Endothelial cell of hepatic sinusoid (primary cell): ENCODE data around the gene ATP2A2.

ENCODE experiments used
- in situ Hi-C: cut with HindIII; loops from 2 replicates; pipeline ENCODE4 v1.10.0; 2017; ENCODE audit warnings: low sequenced_read_pairs

The ATP2A2 gene

GRCh38 chr12:110256780-110257431 is 24.1 kb upstream of the ATP2A2 start:
- in situ Hi-C loops: no loop called here

GRCh38 chr12:110258466-110258865 is 22.6 kb upstream of the ATP2A2 start:
- in situ Hi-C loops: no loop called here

DNA sequence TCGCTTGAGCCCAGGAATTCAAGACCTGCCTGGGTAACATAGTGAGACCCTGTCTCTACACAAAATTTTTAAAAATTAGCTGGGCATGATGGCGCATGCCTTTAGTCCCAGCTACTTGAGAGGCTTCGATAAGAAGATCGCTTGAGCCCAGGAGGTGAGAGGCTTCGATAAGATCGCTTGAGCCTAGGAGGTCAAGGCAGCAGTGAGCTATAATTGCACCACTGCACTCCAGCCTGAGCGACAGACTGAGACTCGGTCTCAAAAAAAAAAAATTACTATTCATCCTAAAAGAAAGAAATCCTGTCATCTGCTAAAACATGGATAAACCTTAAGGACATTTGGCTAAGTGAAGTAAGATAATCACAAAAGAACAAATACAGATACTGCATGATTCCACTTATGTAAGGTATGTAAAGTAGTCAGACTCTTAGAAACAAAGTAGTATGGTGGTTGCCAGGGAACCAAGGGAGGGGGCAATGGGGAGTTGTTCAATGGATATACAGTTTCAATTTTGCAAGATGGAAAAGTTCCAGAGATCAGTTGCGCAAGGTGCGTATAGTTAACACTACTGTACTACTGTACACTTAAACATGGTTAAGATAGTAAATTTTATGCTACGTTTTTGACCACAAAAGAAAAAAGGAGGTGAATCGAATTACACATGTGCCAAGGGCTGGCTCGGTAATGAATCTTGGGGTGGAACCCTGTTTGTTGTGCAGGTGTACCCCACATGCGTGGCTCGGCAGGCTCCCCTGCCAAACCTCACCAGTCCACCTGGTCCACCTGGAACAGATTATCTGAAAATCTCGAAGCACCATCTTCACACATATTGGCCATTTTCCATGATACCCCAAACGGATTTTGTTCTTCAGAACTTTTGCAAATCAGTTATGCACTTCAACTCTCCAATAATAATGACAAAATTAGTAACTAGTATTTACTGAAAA is 18.3 kb upstream of the ATP2A2 start:
- in situ Hi-C loops: no loop called here

DNA sequence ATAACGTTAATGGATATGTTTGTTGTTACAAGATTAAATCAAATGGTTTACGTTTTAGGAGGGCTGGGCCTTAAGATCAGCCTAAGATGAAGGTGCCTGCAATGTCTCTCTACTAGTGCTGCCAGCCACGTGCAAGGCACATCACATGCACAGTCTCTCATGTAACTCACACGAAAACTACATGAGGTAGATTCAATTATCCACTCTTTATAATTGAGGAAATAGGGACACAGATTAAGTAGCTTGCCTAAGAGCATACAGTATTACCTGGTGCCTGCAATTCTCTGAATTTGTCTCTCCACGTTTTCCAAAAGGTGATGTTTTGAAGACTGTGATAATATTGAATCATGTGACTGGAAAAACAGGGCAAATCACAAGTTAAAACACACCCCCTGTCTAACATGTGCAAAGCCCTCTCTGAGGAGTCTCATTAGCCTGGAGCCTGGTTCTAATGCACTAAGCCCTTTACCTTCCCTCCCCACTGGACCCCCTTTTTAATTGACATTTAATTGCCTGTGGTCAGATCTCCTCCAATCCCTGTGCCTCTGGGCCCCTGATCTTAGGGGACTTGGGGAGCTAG is 14.6 kb upstream of the ATP2A2 start:
- in situ Hi-C loops: no loop called here

- in situ Hi-C loops: no loop called here
Measured at GRCh38 chr12:110266980-110267620, 13.9 kb upstream of the ATP2A2 start.

- in situ Hi-C loops: no loop called here
Measured at GRCh38 chr12:110269622-110270124, 11.4 kb upstream of the ATP2A2 start.

DNA sequence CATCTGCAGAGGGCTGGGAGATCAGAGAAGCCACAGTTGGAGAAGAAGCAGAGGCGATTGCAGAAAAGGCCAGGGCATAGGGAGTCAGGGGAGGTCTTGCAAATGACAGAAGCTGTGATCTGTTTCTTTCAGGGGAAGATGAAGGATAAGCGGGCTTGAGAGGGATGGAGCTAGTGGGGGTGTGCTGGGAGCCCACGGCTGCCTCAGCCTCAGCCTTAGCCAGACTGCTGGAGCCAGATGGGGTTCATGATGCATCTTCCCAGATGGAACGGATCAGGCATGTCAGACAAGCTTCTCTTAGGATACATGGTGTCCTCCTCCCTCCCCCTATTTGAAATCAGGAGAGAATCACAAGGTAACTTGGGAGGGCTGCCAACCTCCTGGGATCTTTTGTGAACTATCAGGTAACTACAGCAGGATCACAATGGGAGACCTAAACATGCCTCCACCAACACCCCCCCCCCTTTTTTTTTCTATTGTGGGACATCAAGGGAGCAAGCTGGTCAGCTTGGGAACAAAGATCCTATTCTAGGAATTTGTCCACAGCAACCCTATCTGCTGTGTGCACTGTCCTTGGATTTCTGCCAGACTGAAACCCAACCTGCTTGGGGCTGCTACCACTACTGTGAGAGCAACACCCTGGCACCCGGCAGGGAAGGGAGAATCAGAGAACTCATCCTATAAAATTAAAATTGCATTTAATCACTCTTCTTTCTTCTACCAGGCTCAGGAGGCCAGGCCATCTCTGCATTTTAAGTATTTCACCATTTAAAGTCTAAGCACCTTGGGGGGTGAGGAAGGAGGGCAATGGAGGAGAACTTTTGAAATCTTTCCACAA is 10.7 kb upstream of the ATP2A2 start:
- in situ Hi-C loops: no loop called here

- in situ Hi-C loops: no loop called here
Measured at GRCh38 chr12:110271015-110271414, 10.0 kb upstream of the ATP2A2 start.

DNA sequence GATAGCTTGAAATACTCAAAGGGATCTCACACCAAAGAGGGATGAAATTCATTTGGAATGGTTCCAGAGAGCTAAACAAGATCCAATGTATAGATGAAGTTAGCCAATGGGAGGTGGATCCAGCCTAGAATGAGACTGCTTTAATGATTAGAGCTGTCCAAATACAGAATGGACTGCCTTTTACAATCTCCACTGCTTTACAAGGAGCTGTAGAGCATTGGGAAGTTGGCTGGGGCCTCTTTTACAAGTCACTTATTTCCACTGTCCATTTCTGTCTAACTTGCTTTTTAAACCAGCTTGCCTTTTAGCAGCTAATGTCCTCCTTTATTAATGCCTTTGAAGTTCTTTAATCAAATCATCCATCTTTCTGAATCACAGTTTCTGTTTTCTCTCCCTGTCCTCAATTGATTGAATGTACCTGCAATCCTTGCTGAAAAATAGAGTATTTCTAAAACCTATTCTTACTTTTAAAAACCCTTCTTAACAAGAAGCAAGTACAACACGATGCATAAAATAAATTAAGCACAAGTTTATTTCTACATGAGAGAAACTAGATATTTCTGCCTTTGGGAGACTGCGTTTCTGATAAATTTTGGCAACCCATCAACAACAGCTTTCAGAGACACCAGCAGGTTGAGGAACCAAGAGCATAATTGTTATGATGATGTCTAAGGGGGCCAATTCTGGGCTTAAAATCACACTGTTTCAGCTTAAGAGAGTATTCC is 3.4 kb upstream of the ATP2A2 start:
- in situ Hi-C loops: no loop called here

- in situ Hi-C loops: no loop called here
Measured at GRCh38 chr12:110278255-110278536, 2.9 kb upstream of the ATP2A2 start.

DNA sequence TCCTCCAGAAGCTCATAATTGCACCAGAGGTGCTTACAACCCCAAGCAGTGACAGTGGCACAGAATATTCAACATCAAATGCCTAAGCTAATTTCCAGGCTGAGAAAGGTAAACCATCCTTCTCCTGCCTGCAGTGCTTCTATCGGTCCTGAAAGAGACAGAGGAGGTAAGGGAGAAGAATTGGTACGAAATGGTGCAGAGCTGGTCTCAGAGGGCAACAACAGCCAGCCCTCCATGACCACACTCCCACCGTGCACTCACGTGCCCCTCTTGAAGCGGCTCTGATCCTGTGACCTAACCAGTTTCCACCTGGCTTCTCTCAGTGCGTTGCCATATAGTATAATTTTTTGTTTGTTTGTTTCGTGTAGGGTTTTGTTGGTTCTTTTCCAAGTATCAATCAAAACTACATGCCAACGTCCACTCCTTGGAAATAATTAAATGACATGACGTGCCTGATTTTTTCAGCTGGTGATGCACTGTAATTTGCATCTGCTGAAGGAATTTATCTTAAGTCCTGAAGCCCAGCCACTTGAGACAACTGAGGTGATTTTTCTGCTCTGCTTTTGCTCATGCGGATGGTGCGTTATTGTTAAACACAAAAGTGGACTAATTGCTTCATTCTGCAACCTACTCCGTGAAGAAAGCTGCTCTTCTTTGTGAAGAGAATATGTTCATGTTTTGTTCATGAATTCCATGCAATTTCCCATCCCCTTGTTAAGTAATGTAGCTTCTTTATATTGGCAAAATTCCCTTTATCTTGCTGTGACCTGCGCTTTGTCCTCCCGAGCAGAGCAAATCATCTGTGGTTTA is 1.3 kb upstream of the ATP2A2 start:
- in situ Hi-C loops: loop anchor here (10.0 kb wide), 2 partner anchors 105 to 115 kb away; no protein-coding TSS in a partner anchor

GRCh38 chr12:110280392-110280778 is 662 bp upstream of the ATP2A2 start:
- in situ Hi-C loops: loop anchor here (10.0 kb wide), 2 partner anchors 104 to 116 kb away; no protein-coding TSS in a partner anchor

DNA sequence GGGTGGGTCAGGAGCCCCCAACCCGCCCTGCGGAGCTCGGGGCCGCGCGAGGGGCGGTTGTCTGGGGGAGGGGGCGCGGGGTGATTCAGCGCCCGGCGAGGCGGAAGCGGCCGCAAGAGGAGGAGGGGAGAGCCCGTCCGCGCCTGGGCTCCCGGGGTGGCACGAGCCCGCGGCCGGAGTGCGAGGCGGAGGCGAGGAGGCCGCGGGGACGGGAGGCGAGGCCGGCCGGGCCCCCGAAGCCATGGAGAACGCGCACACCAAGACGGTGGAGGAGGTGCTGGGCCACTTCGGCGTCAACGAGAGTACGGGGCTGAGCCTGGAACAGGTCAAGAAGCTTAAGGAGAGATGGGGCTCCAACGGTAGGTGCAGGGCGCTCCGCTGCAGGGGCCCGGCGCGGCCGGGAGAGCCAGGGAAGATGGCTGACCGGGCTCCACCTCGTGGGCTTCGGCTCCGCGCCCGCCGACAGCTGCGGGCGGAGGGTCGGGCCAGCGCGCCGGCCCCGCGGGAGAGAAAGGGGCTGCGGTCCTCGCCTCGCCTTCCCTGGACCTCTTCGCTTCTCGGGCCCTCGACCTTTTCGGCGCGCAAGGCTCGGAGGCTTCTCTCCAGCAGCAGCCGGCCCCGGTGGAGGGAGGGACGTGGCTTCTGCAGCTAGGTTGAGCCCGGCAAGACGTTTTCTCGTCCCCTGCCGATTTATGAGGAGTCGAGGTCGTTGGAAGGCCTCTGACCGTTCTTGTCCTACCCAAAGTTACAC is 677 bp downstream of the ATP2A2 start:
- in situ Hi-C loops: loop anchor here (10.0 kb wide), 2 partner anchors 103 to 117 kb away; no protein-coding TSS in a partner anchor

GRCh38 chr12:110282300-110282860 is 1.3 kb downstream of the ATP2A2 start:
- in situ Hi-C loops: loop anchor here (10.0 kb wide), 2 partner anchors 102 to 118 kb away; no protein-coding TSS in a partner anchor

- in situ Hi-C loops: loop anchor here (10.0 kb wide), 2 partner anchors 102 to 118 kb away; no protein-coding TSS in a partner anchor
Measured at GRCh38 chr12:110282956-110283817, 2.1 kb downstream of the ATP2A2 start.

- in situ Hi-C loops: loop anchor here (10.0 kb wide), 2 partner anchors 100 to 120 kb away; no protein-coding TSS in a partner anchor
Measured at GRCh38 chr12:110284597-110284996, 3.5 kb downstream of the ATP2A2 start.
